Activated CD8-positive, alpha-beta memory T cell treated with anti-CD3 and anti-CD28 coated beads, Interleukin-2, amount 50 U/mL, for 4 hours (primary cell): Measurements from ENCODE around the gene MORN5.

ENCODE experiments used
- DNase-seq: peaks from one replicate; pipeline ENCODE4 v3.0.0-alpha.2; 2020

Gene MORN5

GRCh38 chr9:122244349-122244748 lies 84.6 kb downstream of the MORN5 start:
- no peak for DNase-seq

GRCh38 chr9:122246666-122247065 lies 87.0 kb downstream of the MORN5 start:
- DNase-seq, result no peak

- DNase-seq, result no peak
These were observed 88.7 kb downstream of the MORN5 start for GRCh38 chr9:122248448-122248865.
